Limb (tissue), 2 donors: Measurements from ENCODE around the gene SMIM43.

Source experiments
- DNase-seq, 2 donors: peaks; one replicate each; pipeline ENCODE4 v3.0.0-alpha.2; 2016; ENCODE audit errors: extremely low spot score in 2 of 2

Gene SMIM43

GRCh38 chr4:121764702-121765367, at the start of gene SMIM43:
Gene SMIM43 (minus strand): TSS chr4:121765164. CDS start chr4:121765105, 59 bp downstream.
- peak in 1 of 2 donors; percentile 59 for DNase-seq

GRCh38 chr4:121814756-121815155, 49.8 kb upstream of the SMIM43 start:
- no peak for DNase-seq

DNA sequence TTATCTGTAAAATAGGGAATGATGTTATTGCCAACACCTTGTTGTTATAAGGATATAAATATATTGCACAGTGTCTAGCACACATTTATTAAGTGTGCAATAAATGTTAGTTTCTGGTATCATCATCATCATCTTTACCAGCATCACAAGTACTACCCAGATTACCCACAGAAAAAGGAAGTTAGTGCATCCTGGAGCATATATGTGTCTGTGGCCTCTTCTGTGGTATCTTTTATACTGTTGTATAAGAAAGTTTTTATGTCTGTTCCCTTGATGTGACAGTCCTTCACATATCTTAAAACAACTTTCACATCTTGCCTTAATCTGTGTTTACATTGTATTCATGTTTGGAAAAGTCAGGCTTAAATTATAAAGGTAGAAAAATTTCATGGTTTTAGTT, 46.2 kb upstream of the SMIM43 start:
- DNase-seq, result no peak

GRCh38 chr4:121806411-121806810, 41.4 kb upstream of the SMIM43 start:
- DNase-seq, result no peak

DNA sequence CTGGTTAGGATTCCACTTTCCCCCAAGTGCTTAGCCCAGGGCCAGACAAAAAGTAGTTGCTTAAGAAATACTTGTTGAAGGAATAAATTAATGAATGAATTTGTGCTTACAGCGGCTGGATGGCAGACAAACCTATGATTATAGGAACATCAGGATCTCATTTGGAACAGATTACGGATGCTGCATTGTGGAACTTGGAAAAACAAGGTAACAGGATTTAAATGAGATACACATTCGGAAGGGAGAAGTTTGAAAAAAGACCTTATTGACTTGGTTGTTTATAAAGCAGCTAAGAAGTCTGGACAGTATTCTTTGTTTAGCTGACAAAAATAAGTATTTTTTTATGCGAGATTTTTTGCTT, 36.7 kb upstream of the SMIM43 start:
- DNase-seq, result no peak

- peak; percentile 94 to 97 for DNase-seq
Observed at GRCh38 chr4:121800961-121801714, 36.2 kb upstream of the SMIM43 start, which contains the start of gene EXOSC9. Gene EXOSC9 (plus strand): TSS chr4:121801323. CDS start chr4:121801425, 102 bp downstream.

GRCh38 chr4:121800638-121800960, 35.6 kb upstream of the SMIM43 start:
- no peak for DNase-seq

DNA sequence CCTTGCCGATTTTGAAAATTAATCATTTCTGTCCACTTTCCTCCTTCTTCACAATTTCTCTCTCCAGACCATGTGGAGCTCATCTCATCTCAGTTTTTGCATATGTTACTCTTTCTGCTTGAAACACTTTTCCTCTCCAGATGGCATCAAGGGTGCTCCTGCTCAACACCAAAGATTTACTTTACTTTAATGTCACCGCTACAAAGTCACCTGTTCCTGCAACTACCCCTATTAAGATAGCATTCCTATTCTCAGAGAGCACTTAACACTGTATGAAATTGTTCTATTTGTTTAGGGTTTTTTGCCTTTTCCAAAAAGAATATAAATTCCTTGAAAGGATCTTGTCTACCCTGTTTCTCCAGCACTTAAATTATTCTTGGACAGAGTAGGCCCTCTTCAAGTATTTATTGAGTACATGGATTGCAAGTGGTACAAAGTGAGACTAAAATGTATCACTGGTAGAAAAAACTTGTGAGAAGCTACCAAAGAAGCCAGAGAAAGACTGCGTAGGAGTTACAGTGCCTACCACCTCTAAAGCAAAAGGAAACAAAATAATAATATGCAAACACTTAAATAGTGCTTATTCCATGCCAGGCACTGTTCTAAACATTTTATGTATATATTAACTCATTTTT, 35.0 kb upstream of the SMIM43 start:
- no peak for DNase-seq

DNA sequence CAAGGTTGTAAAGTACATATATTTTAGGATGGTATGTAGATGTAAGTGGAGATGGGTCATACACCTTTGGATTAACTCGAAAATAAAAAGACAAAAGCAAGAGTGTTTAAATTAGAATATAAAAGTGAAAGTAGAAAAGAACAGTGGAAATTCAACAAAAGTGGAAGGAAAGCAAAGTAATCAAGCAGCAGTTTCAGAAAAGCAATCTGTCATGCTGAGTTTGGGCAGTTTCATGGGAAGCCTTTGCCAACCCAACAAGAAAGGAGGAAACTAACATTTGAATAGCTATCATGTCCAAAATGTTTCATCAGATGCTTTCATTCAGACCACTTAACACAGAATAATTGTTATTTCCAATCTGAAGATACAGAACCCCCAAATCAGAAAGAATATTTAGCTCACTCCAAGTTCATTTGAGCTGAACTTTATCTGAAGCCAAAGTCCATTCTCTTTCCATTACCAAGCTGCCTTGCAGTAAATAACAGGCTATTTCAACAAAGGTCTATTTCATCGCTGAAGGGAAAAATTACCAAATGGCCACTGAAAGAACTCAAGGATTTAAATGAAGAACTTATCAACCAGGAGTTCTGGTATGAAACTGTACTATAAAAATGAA, 34.4 kb upstream of the SMIM43 start:
- no peak for DNase-seq

DNA sequence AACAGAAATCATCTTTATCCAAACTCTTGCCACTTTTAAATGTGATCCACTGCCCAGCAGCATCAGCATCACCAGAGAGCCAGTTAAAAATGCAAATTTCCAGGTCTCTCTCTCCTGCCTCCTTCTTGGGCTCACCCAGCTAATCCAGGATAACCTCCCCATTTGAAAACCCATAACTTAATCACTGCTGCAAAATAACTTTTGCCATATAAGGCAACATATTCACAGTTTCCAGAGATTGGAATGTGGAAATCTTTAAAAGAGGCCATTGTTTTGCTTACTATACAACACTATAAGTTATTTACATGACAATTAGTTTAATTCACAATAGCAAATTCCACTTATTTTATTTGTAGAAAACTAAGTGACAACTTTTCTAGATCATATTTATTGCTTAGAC, 31.3 kb upstream of the SMIM43 start:
- no peak for DNase-seq

DNA sequence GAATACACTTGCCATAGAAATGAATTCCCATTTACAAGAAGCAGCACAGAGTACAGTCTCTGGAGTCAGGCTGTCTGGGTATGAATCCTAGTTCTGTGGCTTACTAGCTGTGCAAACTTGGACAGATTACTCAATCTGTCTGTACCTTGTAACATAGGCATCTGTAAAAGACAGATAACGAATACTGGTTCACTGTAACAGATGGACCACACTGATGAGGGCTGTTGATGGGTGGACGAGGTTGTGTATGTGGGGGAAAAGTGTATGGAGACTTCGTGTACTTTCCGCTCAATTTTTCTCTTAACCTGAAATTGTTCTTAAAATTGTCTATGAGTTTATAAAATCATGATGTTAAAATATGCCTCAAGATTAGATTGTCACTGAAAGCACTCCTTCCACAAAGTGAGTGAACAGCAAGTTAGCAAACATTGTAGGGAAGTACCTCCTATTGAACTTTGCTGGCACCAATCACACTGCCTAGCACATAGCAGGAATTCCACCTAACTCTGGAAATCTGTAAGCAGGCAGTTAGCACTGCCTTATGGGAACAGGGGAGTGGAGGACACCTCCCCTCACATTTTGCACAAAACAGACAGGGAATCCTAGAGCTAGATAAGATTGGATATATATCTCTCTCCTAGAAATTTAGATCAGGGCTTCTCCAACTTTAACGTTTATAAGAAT, 29.7 kb upstream of the SMIM43 start:
- no peak for DNase-seq

GRCh38 chr4:121792966-121793365, 28.0 kb upstream of the SMIM43 start:
- no peak for DNase-seq

- no peak for DNase-seq
Observed at GRCh38 chr4:121791481-121791880, 26.5 kb upstream of the SMIM43 start.

DNA sequence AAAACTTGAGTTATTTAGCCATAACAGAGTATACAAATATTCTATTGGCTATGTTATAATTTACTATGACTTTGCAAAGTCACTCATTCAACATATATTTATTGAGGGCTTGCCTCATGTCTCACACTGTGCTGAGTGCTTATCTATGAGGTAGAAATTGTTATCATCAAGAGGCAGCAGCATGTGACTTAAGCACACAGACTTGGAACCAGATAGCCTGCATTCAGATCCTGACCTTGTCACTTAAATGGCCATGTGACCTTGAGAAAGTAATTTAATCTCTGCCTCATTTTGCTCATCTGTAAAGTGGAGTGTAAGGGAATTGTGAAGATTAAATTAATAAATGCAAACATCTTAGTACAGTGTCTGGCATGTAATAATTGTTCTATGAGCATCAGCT, 26.0 kb upstream of the SMIM43 start:
- no peak for DNase-seq

- no peak for DNase-seq
Observed at GRCh38 chr4:121789960-121790829, 25.2 kb upstream of the SMIM43 start.

DNA sequence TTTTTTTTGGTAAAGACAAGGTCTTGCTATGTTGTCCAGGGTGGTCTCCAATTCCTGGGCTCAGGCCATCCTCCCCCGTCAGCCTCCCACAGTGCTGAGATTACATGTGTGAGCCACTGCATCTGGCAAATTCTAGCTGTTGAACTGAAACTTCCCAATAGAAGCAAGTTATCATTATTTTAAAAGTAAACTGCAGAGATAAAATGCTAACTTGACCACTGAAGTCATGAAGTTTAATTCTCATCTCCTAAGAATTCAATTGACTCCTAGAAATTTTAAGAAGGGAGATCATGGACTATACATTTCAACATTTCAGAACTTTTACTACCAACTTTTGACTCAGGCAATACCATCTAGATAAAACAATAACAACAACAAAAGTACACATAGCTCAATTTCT, 24.5 kb upstream of the SMIM43 start:
- DNase-seq, result no peak

GRCh38 chr4:121788896-121789295, 23.9 kb upstream of the SMIM43 start:
- no peak for DNase-seq

DNA sequence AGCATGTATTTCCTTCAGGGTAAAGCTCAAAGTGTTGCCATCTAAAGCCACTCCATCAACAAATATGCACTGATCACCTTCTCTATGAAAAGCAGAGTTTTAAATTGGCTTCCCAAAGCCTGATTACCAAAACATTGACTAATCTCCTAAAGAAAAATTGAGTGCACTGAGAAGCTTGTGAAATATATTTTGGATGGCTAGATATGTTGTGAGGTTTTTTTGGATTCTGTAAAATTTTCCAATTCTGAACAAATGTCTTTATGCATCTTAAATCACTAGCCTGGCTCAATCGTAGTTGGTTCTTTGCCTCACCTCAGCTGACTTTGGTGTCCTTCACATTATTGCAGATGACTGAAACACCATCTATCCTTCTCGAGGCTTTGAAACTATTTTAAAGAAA, 21.3 kb upstream of the SMIM43 start:
- DNase-seq, result no peak

GRCh38 chr4:121785479-121785878, 20.5 kb upstream of the SMIM43 start:
- DNase-seq, result no peak

DNA sequence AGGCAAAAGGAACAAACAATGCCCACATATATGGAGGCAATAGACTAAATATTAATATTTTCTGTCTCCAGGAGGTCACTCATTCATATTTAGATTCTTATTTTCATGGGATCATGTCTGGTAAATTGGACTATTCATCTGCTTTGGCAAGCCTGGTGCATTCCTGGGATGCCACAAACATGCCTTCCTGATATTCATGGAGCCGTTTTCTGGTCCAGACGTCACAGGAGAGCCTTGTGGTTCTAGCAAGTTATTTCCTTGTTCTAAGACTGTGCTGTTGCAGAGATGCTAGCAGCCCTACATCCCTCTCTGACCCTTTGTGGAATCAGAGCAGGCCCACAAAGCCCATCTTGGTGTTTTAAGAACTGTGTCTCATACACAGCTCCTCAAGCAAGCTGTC, 20.0 kb upstream of the SMIM43 start:
- DNase-seq, result peak in 1 of 2 donors; percentile 24

GRCh38 chr4:121784401-121784800, 19.4 kb upstream of the SMIM43 start:
- no peak for DNase-seq
